Chondrocyte (in vitro differentiated cells): Measurements from ENCODE around the gene NEK4. TPM values are rescaled to one million over a fixed set of nuclear protein-coding genes. Genes with fewer than 3 reads are reported as not detected.

Experiments
- DNase-seq: peaks from one replicate; pipeline ENCODE4 v3.0.0; 2021; ENCODE audit warnings: mixed read lengths, low spot score
- H3K27ac Mint-ChIP-seq: one replicate; pipeline ENCODE4 v1.8.0; 2021; ENCODE audit warnings: mild to moderate bottlenecking, moderate library complexity, mixed read lengths; ENCODE audit not compliant: unreplicated experiment
- H3K27me3 Mint-ChIP-seq: 2 replicates; pipeline ENCODE4 v1.8.0; 2021; ENCODE audit warnings: low read depth, mixed read lengths
- H3K36me3 Mint-ChIP-seq: 2 replicates; pipeline ENCODE4 v1.8.0; 2021; ENCODE audit warnings: low read depth, mixed read lengths
- H3K4me1 Mint-ChIP-seq: 2 replicates; pipeline ENCODE4 v1.8.0; 2021; ENCODE audit warnings: low read depth, mild to moderate bottlenecking, mixed read lengths
- H3K4me3 Mint-ChIP-seq: one replicate; pipeline ENCODE4 v1.8.0; 2021; ENCODE audit warnings: mild to moderate bottlenecking, moderate library complexity, mixed read lengths; ENCODE audit not compliant: unreplicated experiment
- H3K9me3 Mint-ChIP-seq: 2 replicates; pipeline ENCODE4 v1.8.0; 2021; ENCODE audit warnings: low read depth, mixed read lengths
- CTCF ChIP-seq: fragments of 200-600 bp; sonication (generic); IDR thresholded peaks from 2 replicates; pipeline ENCODE4 v1.5.0; 2021; ENCODE audit warnings: antibody characterized with exemption, mild to moderate bottlenecking, moderate library complexity
- total RNA-seq: library from RNA; stranded (reverse); gene quantifications from 3 replicates; pipeline ENCODE4 v1.2.1, GENCODE V29; 2021

Gene NEK4
- total RNA-seq, 1 donor from 2014 or later: 11.6 TPM

GRCh38 chr3:52798376-52798977 lies 27.7 kb upstream of the NEK4 start:
- DNase-seq: no peak
- TF ChIP-seq CTCF: no peak
- peaks cover 40% of the 10 kb centered on the region for H3K4me1 Mint-ChIP-seq
- H3K36me3 Mint-ChIP-seq: no peaks in the 10 kb centered on the region
- no peak overlapping the region for H3K4me3 Mint-ChIP-seq
- no peaks in the 10 kb centered on the region for H3K27me3 Mint-ChIP-seq
- no peaks in the 10 kb centered on the region for H3K9me3 Mint-ChIP-seq
- H3K27ac Mint-ChIP-seq: peak overlapping the region; percentile 62

DNA sequence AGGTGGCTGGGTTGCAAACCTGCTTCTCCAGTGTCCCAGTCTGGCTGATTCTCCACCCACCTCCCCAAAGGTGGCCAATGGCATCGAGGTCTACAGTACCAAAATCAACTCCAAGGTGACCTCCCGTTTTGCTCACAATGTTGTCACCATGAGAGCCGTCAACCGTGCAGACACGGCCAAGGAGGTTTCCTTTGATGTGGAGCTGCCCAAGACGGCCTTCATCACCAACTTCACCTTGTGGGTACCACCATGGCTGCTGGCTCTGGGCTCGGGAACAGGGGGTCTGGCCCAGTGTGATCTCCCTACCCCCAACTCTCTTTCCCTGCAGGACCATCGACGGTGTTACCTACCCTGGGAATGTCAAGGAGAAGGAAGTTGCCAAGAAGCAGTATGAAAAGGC lies 25.7 kb upstream of the NEK4 start:
- H3K36me3 Mint-ChIP-seq: no peaks in the 10 kb centered on the region
- H3K4me1 Mint-ChIP-seq: peaks cover 27% of the 10 kb centered on the region
- no peak for DNase-seq
- no peaks in the 10 kb centered on the region for H3K9me3 Mint-ChIP-seq
- TF ChIP-seq CTCF: no peak
- H3K27me3 Mint-ChIP-seq: no peaks in the 10 kb centered on the region
- no peak overlapping the region for H3K27ac Mint-ChIP-seq
- no peak overlapping the region for H3K4me3 Mint-ChIP-seq

GRCh38 chr3:52795298-52795900 lies 24.7 kb upstream of the NEK4 start:
- H3K27me3 Mint-ChIP-seq: no peaks in the 10 kb centered on the region
- peaks cover 26% of the 10 kb centered on the region for H3K4me1 Mint-ChIP-seq
- no peaks in the 10 kb centered on the region for H3K36me3 Mint-ChIP-seq
- TF ChIP-seq CTCF: no peak
- H3K27ac Mint-ChIP-seq: no peak overlapping the region
- no peak overlapping the region for H3K4me3 Mint-ChIP-seq
- no peak for DNase-seq
- H3K9me3 Mint-ChIP-seq: no peaks in the 10 kb centered on the region

- Mint-ChIP-seq H3K9me3 (no peaks in the 10 kb centered on the region), H3K4me1 (peaks cover 26% of the 10 kb centered on the region), H3K36me3 (no peaks in the 10 kb centered on the region), H3K4me3 (no peak within 1 kb of the TSS), H3K27ac (no peak within 1 kb of the TSS), H3K27me3 (no peaks in the 10 kb centered on the region)
- TF ChIP-seq CTCF: no peak
- no peak for DNase-seq
Measured at GRCh38 chr3:52794612-52795099, 23.9 kb upstream of the NEK4 start, which contains the start of gene ITIH3. Gene ITIH3, plus strand, starts transcription at chr3:52794796. Its CDS starts 8 bp downstream, at chr3:52794804.

DNA sequence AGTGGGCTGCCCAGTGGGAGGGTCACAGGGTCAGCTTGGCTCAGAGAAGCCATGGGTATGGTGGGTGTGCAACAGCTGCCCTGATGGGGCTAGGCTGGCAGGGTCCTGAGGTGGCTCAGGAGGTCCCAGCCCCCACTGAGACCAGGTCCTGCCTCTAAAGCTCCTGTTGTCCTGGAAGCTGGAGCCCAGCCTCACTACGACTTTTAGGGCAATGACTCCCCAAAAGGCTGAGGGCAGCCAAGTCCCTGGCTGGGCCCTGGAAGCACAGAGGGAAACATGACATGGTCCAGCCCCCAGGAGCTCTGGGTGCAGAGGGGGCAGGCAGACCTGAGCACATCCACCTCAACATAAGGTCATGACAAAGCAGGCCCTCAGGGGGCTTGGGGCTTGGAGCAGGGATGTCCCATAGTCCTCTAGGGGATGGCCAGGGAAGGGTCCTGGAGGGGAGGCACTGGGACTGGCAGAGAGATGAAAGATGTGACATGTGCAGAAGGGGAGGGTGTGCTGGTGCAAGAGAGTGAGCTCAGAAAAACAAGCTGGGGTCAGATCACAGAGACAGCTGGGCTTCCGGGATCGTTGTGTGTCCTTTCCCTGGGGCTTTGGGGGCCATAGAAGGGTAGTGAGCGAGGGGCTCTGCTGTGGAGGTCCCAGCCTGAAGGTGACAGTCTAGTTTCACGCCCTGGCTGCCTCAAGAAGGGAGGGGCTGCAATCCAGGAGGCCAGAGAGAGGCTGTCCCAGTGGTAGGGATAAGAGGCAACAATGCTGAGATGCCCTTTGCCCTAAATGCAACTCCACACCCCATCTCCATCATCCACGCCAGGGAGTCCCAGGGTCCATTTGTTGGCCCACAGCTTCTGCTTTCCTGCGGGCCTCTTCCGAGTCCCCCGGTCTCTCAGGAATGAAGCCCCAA lies 23.2 kb upstream of the NEK4 start:
- Mint-ChIP-seq H3K4me1 (peaks cover 24% of the 10 kb centered on the region), H3K27ac (no peak overlapping the region), H3K9me3 (no peaks in the 10 kb centered on the region), H3K36me3 (no peaks in the 10 kb centered on the region), H3K4me3 (no peak overlapping the region), H3K27me3 (no peaks in the 10 kb centered on the region)
- no peak for DNase-seq
- TF ChIP-seq CTCF: no peak
